C1 segment of cervical spinal cord (tissue), 14 donors: ENCODE data around the gene PTTG1.
A peak's percentile ranks its signal among the peaks of the same experiment; 100 is the strongest.

Experiments used
- DNase-seq, 14 donors: peaks; one replicate each; lab custom pipeline; 2025; lab: John Stamatoyannopoulos, UW

Gene PTTG1

DNA sequence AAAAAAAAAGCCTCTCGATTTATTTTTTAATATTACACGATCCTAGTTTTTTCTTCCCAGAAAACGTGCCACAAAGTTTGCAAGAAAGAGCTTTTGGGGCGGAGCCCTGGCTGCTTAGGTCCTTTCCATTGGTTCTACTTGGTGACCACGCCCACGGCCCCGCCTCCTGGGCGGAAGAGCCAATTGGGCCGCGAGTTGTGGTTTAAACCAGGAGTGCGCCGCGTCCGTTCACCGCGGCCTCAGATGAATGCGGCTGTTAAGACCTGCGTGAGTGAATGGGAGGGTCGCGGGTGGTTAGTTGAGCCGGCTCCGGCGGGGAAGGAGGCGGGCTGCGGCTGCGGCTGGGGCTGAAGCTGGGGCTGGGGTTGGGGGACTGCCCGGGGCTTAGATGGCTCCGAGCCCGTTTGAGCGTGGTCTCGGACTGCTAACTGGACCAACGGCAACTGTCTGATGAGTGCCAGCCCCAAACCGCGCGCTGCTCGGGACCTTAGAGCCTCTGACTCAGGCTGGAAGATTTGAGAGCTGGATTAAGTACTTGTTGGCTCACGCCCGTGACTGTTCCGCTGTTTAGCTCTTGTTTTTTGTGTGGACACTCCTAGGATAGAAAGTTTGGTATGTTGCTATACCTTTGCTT is at the start of gene PTTG1:
Gene PTTG1, plus strand, starts transcription at position 231 of the 634 bp plus-strand sequence. CDS start 458 bp downstream, outside the sequence.
- peak in 12 of 14 donors; percentile 44 to 83 (median 77) for DNase-seq

DNA sequence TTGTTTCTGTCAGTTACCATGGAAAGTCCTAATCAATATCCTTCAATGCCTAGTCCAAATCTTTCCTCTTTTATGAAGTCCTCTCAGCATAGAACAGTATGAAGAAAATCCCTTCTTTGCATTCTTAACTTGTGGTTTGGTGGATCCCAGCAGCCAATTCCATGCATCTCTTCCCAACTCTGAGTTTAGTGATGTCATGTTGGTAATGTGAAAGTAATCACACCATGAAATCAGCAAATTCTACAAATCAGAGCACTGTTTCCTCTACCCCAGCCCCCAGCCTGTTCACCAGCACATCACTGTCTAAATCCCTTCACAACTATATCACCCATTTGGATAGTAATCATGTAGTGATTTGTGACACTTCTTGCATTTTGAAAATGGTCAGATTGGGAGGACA is 46.5 kb upstream of the PTTG1 start:
- DNase-seq, result no peak

DNA sequence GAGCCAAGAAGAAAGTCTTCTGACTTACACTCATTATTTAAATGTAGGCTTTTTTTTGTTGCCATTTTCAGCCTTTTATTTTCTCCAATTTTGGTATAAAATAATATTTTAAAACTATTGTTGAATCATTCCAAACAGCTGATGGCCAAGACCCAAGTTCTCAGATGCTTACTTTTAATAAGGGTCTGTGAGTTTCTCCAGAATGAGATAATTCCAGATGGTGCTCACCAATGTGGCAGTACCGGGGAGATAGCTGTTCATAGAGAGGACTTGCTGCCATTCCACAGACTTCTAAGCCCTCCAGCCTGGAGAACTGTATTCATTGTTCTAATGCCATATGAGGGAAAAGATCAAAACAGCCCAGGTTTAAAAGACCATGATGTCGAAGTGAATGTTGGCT is 46.0 kb upstream of the PTTG1 start:
- DNase-seq, result no peak

DNA sequence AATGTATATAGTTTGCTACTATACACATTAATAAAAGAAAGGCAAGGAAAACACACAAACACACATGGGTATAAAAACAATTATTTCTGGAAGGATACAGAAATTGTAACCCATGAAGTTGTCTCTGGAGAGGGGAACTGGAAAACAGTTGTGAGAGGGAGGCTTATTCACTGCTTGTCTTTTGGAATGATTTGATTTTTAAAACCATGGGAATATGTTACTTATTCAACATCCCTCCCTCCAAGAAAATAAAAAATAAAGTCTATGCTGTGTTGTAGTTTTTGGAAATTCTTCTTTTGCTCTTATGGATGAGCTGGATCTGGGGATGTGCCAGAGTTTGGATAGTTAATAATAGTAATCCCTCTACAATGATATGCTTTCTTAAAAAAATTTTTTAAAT is 45.2 kb upstream of the PTTG1 start:
- no peak for DNase-seq

GRCh38 chr5:160377651-160378050 is 44.0 kb upstream of the PTTG1 start:
- DNase-seq, result no peak

GRCh38 chr5:160378330-160378729 is 43.3 kb upstream of the PTTG1 start:
- no peak for DNase-seq

DNA sequence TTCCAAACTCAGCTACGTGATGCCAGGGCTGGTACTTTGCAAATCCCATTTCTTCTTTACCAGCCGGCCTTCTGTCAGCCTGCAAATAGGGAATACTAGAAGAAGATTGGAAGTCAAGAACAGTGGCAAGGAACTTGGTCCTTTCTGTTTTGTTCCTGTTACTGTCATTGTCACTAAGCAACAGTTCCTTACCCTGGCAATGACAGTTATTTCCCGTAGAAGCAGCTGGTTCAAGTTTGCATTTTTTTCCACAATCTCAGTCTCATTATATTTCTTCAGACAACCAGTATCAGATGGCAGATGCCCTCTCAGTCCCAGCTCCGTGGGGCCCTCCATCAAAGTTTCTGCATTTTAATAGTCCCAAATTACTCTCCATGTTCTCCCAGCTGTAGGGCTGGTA is 42.1 kb upstream of the PTTG1 start:
- DNase-seq, result no peak

DNA sequence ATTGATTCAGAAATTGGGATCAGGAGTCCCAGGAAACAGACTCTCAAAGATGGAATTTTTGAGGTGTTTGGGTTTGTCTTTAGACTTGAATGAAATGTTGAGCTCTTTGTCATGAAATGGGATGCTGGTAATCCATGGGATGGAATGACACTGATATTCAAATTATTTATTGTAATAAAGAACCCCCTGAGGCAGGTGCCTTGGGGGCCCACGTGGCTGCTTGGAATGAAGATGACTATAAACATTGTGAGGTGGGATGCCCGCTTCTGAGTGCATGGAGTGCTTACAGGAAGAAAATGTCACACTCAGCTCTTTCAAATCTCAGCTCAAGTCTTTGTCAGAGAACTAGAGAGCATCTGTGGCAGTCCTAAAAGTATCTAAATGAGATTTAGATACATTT is 41.6 kb upstream of the PTTG1 start:
- no peak for DNase-seq

- no peak for DNase-seq
Observed at GRCh38 chr5:160382346-160382745, 39.3 kb upstream of the PTTG1 start.

GRCh38 chr5:160384681-160385080 is 37.0 kb upstream of the PTTG1 start:
- no peak for DNase-seq

GRCh38 chr5:160385496-160385895 is 36.2 kb upstream of the PTTG1 start:
- no peak for DNase-seq

DNA sequence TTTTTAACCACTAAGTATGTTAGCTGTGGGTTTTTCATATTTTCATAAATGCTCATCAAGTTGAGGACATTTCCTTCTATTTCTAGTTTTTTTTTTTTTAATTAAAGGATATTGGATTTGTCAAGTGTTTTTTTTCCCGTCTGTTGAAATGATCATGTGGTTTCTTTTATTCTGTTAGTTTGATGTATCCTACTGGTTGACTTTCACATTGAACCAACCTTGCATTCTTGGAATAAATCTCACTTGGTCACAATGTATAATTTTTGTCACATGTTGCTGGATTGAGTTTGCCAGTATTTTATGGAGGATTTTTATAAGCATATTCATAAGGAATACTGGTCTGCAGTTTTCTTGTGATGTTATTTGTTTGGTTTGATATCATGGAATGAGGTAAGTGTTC is 34.2 kb upstream of the PTTG1 start:
- no peak for DNase-seq

DNA sequence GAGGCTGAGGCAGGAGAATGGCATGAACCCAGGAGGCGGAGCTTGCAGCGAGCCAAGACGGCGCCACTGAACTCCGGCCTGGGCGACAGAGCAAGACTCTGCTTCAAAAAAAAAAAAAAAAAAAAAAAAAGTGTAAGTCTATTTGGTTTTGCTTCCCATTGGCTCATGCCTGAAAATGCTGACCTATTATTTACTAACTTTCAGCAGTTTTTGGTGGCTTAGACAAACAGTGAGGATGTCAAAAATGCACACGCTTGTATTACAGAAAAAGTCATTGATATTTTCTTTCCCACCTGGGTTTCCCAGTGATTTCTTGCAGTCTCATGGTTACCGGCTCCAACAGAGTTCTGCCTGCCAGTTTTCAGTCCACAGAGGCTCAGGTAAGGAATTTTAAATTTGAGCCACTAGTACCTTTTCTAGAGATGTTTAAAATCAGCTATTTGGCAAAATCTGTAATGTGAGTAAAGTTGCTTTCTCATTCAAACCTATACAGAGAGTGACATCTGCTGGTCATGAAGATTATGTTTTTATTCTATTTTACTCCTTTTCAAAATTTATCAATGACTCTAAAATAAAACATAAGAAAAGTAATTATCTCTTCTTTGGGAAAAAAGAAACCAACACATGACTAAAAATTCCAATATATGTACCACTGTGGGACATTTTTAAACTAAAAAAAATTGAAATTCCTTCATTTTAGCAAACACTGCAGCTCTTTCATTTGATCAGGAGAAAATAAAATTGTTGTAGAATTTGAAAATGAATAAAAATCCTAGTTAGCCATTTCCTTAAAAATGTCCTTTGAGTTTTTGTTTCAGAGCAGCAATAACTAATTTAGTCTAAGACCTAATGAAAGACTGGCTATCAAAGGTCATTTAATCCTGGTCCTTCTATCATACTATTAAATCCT is 30.6 kb upstream of the PTTG1 start:
- DNase-seq, result peak in 1 of 14 donors; percentile 24

- DNase-seq, result peak in 1 of 14 donors; percentile 51
Observed at GRCh38 chr5:160395111-160395510, 26.5 kb upstream of the PTTG1 start.

DNA sequence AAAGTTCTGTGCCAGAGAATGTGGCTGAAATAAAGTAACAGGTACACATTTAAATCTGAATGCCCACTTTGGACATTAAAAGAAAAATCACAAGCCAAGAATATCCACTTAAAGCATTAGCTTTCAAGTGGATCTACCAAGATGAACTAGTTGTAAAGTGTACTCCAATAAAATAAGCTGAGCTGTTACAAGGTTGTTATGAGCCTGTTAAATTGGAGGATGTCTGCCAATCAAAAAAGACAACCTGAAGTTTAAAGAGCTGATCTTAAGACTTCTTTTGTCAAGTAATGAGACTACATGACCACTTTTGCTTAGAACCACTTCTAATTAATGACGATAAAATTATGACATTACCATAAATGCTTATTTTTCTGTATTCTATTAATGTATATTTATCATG is 24.2 kb upstream of the PTTG1 start:
- DNase-seq, result no peak

GRCh38 chr5:160398806-160399205 is 22.8 kb upstream of the PTTG1 start:
- DNase-seq, result no peak

GRCh38 chr5:160399402-160400353 is 22.0 kb upstream of the PTTG1 start, which contains the start of gene FAM200C:
FAM200C (minus strand) TSS chr5:160400054; CDS start chr5:160395490, 4,564 bp downstream.
- DNase-seq, result peak; percentile 51 to 93 (median 89)

GRCh38 chr5:160418561-160419457 is 2.8 kb upstream of the PTTG1 start, which contains the start of gene SLU7:
SLU7 (minus strand) TSS chr5:160419081; CDS start chr5:160415294, 3,787 bp downstream.
- peak; percentile 48 to 93 (median 86) for DNase-seq

DNA sequence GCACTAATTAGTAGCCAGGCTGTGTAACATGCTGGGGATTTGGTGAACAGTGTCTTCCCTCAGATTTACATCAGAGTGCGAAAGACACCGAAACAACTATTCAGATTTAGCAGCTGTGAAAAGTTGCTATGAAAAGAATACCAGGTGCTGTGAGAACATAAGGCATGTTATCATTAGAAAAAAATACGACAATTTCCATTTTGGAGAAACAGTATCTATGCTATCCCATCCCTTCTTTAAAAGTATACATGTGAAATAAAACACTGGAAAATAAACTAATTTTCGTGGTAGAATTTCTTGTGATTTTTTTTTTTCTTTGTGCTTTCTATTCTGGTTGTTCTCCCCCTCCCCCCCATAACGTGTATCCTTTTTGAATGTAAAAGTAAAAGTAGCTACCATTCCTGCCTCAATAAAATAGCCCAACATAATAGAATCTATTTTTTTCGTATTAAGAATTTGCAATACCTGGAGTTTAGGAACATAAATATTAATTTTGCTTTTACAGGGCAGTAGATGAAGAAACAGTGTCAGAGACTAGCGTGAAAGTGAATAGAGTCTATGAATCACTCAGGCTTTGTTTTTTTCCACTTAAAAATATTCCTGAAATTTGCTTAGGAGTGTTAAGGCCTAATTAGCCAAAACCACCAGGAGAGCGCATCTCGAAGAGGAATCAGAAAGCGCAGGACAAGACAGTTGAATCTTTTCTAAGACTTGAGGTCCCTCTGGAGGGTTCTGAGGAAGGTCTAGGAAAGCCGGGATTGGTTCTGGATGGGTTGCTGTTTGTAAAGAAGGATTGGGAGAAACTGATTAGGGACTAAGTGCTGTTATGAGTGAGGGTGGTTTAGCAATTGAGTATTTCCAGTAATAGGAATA is 2.0 kb upstream of the PTTG1 start:
- no peak for DNase-seq

DNA sequence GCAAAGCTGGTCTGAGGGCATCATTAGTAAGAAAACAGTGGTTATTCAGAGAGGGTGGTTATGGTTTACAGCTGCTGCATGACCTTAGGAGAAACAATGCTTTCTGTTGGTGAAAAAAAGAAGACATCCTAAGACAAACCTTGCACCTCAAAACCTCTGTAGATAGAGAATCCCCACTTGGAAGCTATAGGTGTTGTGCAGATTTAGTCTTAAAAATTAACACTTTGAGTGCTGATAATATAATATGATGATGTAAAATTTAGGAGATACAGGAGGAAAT is 1.4 kb upstream of the PTTG1 start:
- no peak for DNase-seq
